ENCODE data around the gene DNAJC5G. TPM values are rescaled to one million over a fixed set of nuclear protein-coding genes. Genes with fewer than 3 reads are reported as not detected.
"Not testable (repeated sequence)": the region's sequence is repeated elsewhere in the genome, so short reads cannot be mapped to it uniquely, and the experiment has no call there.

DNAJC5G gene
- total RNA-seq, 2 experiments from 2014 or later: not detected

DNA sequence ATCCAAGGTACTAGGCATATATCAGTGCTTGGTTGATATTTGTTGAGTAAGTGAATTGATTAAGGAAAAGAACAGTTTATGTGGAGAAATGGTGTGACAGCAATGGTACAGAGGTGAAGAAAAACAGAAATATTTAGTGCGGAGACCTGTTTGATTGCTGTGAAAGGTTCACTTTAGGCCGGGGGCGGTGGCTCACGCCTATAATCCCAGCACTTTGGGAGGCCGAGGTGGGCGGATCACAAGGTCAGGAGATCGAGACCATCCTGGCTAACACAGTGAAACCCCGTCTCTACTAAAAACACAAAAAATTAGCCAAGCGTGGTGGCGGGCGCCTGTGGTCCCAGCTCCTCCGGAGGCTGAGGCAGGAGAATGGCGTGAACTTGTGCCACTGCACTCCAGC, 6.9 kb upstream of the DNAJC5G start:
- Mint-ChIP-seq H3K4me1 (ENCODE audit: low read depth) (peaks cover 27% of the 10 kb centered on the region), H3K27me3 (ENCODE audit: low read depth) (peaks cover 25% of the 10 kb centered on the region)
- DNase-seq; H3K36me3 Mint-ChIP-seq (ENCODE audit: low read depth); H3K9me3 Mint-ChIP-seq (ENCODE audit: insufficient read depth); H3K4me3 Mint-ChIP-seq; ATAC-seq; H3K27ac Mint-ChIP-seq; POLR2A ChIA-PET: not testable (repeated sequence)
- CTCF ChIA-PET: interaction anchor here (1.1 to 6.1 kb wide), 2 partner anchors 13 to 35 kb away, joined by 3 to 90 read pairs; partner anchors contain the start of gene TRIM54

DNA sequence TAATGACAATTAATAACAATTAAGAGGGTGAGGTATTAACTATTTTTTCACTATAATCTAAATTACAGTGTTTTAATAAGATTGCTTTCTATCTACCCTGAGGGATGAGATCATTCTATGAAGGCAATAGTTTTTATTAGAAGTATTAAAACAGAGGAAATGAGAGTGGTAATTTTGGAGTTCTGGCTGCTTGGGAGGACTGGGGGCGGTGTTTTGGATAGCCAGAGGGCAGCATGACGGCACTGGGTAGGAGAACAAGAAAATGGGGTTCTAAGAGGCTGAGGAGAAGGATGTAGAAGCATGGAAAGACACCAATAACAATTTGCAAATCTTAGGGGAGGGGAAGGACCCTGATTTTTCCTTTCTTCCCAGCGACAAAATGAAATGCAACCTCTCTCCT, 5.1 kb upstream of the DNAJC5G start:
- H3K27me3 Mint-ChIP-seq (ENCODE audit: low read depth): peaks cover 12% of the 10 kb centered on the region
- ATAC-seq: no peak
- H3K27ac Mint-ChIP-seq: no peak overlapping the region
- H3K9me3 Mint-ChIP-seq (ENCODE audit: insufficient read depth): no peaks in the 10 kb centered on the region
- peaks cover 14% of the 10 kb centered on the region for H3K4me1 Mint-ChIP-seq (ENCODE audit: low read depth)
- ChIA-PET POLR2A (no interaction called here), CTCF (interaction anchor here (1.3 to 4.9 kb wide), 2 partner anchors 11 to 22 kb away, joined by 4 to 44 read pairs; partner anchors contain the start of gene TRIM54)
- no peak overlapping the region for H3K4me3 Mint-ChIP-seq
- no peak for DNase-seq
- no peaks in the 10 kb centered on the region for H3K36me3 Mint-ChIP-seq (ENCODE audit: low read depth)

DNA sequence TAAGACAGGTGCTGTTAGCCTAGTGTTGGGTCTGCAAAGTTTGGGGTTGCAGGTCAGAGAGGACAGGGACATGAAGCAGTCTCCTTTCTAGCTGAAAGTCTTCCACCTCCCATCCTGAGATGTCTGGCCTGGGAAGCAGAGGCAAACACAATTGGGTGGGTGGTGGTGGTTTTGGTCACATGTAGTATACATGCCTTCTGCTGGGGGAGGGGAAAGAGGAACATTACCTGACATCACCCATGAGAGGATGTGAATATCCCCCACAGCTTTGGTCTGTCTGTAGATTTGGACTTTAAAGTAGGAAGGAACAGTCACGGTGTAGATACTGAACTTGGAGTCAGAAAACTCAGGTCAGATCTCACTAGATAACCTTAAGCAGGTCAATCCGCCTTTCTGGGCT, 4.6 kb upstream of the DNAJC5G start:
- H3K4me1 Mint-ChIP-seq (ENCODE audit: low read depth): peaks cover 9% of the 10 kb centered on the region
- no peak for ATAC-seq
- ChIA-PET POLR2A (no interaction called here), CTCF (interaction anchor here (1.0 to 4.9 kb wide), 3 partner anchors 11 to 33 kb away, joined by 3 to 44 read pairs (median 4); partner anchors contain the start of gene TRIM54)
- no peaks in the 10 kb centered on the region for H3K36me3 Mint-ChIP-seq (ENCODE audit: low read depth)
- peaks cover 12% of the 10 kb centered on the region for H3K27me3 Mint-ChIP-seq (ENCODE audit: low read depth)
- H3K27ac Mint-ChIP-seq: no peak overlapping the region
- no peak for DNase-seq
- no peak overlapping the region for H3K4me3 Mint-ChIP-seq
- H3K9me3 Mint-ChIP-seq (ENCODE audit: insufficient read depth): no peaks in the 10 kb centered on the region

DNA sequence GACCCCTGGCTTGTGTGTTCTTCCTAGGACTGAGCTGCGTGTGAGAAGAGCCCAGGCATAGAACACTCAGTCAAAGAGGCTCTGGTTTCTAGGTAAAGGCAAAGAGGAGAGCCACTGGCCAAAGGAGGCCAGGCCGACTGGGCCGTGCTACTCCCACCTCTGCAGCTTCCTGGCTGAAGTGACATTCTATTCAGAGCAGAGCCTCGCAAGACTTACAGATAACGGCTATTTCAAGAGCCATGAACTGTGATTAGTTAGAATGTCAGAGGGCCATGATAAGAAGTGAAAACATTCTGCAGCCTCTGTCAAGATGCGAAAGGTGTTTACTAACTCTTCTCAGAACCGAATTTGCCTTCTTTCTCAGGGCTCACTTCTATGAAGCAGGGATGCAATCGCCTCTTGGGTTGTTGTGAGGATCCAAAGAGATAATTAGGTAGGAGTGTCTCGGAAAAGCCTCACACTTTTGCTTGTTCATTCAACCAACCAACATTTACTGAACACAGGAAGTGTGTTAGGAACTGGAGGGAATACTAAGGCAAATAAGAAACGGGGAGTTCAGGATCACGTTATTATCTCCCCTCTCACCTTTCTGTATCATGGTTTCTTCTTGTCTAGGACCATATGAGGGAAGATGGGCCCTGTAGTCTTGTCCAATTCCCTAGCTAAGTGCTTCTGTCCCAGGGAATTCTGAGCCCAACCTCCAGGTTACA, 3.4 kb upstream of the DNAJC5G start:
- CTCF ChIA-PET: interaction anchor here (1.0 to 4.9 kb wide), 3 partner anchors 10 to 32 kb away, joined by 3 to 44 read pairs (median 7); partner anchors contain the start of gene TRIM54
- no peak overlapping the region for H3K4me3 Mint-ChIP-seq
- peaks cover 12% of the 10 kb centered on the region for H3K27me3 Mint-ChIP-seq (ENCODE audit: low read depth)
- DNase-seq (no peak), ATAC-seq (no peak)
- no peaks in the 10 kb centered on the region for H3K9me3 Mint-ChIP-seq (ENCODE audit: insufficient read depth)
- H3K4me1 Mint-ChIP-seq (ENCODE audit: low read depth): peaks cover 9% of the 10 kb centered on the region
- no peaks in the 10 kb centered on the region for H3K36me3 Mint-ChIP-seq (ENCODE audit: low read depth)
- POLR2A ChIA-PET: no interaction called here
- H3K27ac Mint-ChIP-seq: no peak overlapping the region

DNA sequence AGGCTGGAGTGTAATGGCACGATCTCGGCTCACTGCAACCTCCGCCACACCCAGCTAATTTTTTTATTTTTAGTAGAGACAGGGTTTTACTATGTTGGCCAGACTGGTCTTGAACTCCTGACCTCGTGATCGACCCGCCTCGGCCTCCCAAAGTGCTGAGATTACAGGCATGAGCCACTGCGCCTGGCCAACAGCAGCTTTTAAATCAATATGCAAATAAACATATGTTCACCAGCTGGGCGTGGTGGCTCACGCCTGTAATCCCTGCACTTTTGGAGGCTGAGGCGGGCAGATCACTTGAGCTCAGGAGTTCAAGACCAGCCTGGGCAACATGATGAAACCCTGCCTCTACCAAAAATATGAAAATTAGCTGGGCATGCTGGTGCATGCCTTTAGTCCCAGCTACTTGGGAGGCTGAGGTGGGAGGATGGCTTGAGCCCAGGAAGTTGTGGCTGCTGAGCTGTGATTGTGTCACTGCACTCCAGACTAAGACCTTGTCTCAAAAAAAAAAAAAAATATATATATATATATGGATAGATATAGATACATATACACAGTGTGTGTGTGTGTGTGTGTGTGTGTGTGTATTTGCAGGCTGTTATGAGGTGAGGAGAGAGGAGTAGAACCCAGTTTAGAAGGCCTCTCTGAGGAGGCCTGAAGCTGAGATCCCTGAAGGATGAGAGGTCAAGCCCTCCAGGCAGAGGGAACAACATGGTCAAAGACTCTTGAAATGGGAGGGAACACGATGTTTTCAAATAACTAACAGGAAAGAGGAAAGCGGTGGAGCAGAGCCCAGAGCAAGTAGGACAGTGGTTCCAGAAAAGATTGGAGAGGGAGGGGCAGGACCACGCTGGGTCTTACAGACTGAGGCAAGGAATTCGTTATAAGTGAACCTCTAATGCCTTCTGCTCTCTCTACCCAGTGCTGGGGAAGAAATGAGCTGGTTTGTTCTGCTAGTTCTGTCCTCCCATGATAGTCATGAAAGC, 2.4 kb upstream of the DNAJC5G start:
- H3K27ac Mint-ChIP-seq; DNase-seq; H3K36me3 Mint-ChIP-seq (ENCODE audit: low read depth); H3K9me3 Mint-ChIP-seq (ENCODE audit: insufficient read depth); H3K4me1 Mint-ChIP-seq (ENCODE audit: low read depth); ATAC-seq; H3K4me3 Mint-ChIP-seq: not testable (repeated sequence)
- CTCF ChIA-PET: interaction anchor here (1.0 to 4.9 kb wide), 4 partner anchors 8 to 311 kb away, joined by 4 to 44 read pairs (median 6); partner anchors contain the start of gene TRIM54
- POLR2A ChIA-PET: interaction anchor here (0.6 kb wide), 1 partner anchor 347 kb away, joined by 3 read pairs; no protein-coding TSS in a partner anchor
- H3K27me3 Mint-ChIP-seq (ENCODE audit: low read depth): peaks cover 15% of the 10 kb centered on the region

DNA sequence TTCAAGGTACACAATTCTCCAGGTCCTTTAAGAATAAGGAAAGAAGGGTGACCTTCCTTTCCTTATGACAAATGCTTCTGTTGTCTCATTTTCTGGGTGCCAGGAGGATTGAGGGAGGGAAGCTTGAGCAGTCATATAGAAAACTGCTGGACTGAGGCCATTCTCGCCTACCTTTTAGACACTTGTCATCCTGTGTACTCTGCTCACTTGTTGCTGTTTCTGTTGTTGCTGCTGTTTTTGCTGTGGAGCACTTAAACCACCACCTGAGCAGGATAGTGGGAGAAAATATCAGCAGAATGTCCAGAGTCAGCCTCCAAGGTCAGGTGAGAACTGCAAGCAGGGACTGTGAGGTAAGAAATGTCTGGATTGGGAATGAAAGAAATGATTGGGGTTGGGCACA, 2.8 kb downstream of the DNAJC5G start:
- Mint-ChIP-seq H3K27ac (no peak overlapping the region), H3K4me3 (no peak overlapping the region), H3K4me1 (ENCODE audit: low read depth) (peaks cover 8% of the 10 kb centered on the region), H3K9me3 (ENCODE audit: insufficient read depth) (no peaks in the 10 kb centered on the region), H3K27me3 (ENCODE audit: low read depth) (peaks cover 24% of the 10 kb centered on the region), H3K36me3 (ENCODE audit: low read depth) (no peaks in the 10 kb centered on the region)
- ChIA-PET CTCF (interaction anchor here (1.0 to 7.2 kb wide), 5 partner anchors 13 to 316 kb away, joined by 3 to 74 read pairs (median 26); no protein-coding TSS in a partner anchor), POLR2A (no interaction called here)
- ATAC-seq: no peak
- DNase-seq: no peak

DNA sequence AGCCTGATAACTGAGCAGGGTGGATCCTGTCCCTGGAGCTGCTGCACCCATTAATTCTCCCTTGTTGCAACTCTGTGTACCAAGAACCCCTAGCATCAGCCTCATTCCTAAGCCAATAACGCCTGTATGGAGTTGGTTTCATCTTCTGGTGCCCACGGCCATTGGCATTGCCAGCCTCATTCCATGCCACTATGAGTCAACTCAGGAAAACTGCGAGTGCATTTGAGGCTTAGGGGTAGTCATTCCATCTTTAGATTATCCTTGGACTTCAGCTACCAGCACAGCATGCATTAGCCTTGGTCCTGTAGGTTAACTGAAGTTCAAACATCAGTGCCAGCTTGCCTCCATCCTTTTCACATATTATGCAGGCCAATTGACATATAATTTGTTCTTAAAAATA, 5.6 kb downstream of the DNAJC5G start:
- ATAC-seq (no peak), DNase-seq (no peak)
- ChIA-PET CTCF (interaction anchor here (0.9 to 7.2 kb wide), 18 partner anchors 9 to 435 kb away, joined by 3 to 90 read pairs (median 10); partner anchors contain the start of genes MAPRE3, MPV17, PREB and SLC30A3), POLR2A (no interaction called here)
- Mint-ChIP-seq H3K4me1 (ENCODE audit: low read depth) (peaks cover 6% of the 10 kb centered on the region), H3K4me3 (no peak overlapping the region), H3K9me3 (ENCODE audit: insufficient read depth) (no peaks in the 10 kb centered on the region), H3K36me3 (ENCODE audit: low read depth) (no peaks in the 10 kb centered on the region), H3K27ac (no peak overlapping the region), H3K27me3 (ENCODE audit: low read depth) (peaks cover 35% of the 10 kb centered on the region)

DNA sequence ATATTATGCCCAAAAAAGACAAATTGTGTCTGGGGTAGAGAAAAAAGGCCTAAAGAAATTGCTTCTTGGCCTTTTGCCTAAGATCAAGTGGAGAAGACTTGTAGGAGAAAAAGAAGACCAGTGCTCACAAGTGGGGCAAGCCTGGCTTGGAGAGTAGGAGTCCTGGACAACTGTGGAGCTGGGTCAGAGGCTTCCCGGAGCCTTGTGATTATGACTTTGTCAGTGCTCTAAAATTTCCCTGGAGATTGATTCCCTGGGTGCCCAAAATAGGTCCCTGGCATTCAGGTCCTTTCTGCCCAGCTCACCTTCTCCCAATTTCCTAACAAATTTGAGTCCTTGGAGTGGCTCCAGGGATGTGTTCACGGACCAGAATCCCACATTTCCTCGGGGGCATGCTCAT, 6.2 kb downstream of the DNAJC5G start:
- no peak for DNase-seq
- H3K27ac Mint-ChIP-seq: no peak overlapping the region
- ChIA-PET POLR2A (no interaction called here), CTCF (interaction anchor here (0.9 to 7.2 kb wide), 12 partner anchors 9 to 435 kb away, joined by 3 to 90 read pairs (median 18); partner anchors contain the start of genes MAPRE3, PREB and SLC30A3)
- peaks cover 6% of the 10 kb centered on the region for H3K4me1 Mint-ChIP-seq (ENCODE audit: low read depth)
- no peaks in the 10 kb centered on the region for H3K9me3 Mint-ChIP-seq (ENCODE audit: insufficient read depth)
- no peak overlapping the region for H3K4me3 Mint-ChIP-seq
- ATAC-seq: no peak
- H3K27me3 Mint-ChIP-seq (ENCODE audit: low read depth): peaks cover 40% of the 10 kb centered on the region
- H3K36me3 Mint-ChIP-seq (ENCODE audit: low read depth): no peaks in the 10 kb centered on the region

DNA sequence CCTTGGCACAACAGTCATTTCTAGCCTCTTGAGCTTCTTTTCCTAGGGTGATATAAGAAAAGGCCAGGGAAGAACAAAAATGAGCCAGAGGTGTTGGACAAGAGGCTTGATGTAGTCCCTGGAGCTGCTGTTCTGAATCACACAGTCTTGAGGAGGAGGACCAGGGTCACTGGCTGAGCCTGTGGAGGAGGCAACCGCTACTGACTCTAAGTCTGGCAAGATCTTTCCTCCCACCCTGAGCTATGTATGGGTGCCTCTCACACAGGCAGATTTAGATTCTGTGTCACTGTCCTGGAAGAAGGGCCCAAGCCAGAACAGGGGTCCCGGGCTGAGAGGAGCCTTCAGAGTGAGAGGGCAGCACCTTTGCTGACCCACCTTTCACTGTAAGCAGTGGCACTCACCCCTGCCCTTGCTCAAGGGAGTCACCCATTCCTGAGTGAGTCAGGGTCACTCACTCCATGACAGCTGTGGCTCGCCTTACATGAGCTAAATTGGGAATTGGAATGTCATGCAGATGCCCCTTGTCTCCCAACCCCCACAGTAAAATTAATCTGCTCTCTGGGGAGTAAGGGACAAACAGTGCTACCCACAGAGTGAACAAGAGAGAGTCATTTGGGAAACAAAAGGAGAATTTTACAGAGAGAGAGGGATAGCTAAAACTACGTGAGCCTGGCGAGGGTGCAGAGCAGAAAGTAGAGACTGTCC, 6.8 kb downstream of the DNAJC5G start, which contains the start of gene TRIM54:
Gene TRIM54, plus strand, starts transcription at position 575 of the 705 bp plus-strand sequence. CDS start 303 bp downstream, outside the sequence.
- no peaks in the 10 kb centered on the region for H3K36me3 Mint-ChIP-seq (ENCODE audit: low read depth)

DNA sequence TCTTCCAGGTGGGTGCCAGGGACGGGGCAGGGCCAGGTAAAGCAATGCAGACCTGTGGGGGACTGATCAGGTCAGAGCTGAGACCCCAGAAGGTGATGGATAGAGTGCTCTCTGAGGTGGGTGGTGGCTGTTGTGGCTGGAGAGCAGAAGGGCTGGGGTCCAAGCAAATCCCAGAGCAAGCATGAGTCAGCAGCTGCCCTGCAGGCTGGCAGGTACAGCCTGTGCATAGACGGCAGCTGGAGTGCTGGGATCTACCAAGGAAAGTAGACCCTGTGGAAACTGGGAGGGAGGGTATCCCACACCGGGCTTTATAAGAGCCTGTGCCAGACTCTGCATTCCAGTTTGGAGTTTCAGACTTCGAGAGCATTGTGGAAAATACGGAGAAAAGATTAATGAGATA, 7.7 kb downstream of the DNAJC5G start:
- H3K4me1 Mint-ChIP-seq (ENCODE audit: low read depth): peaks cover 6% of the 10 kb centered on the region
- H3K36me3 Mint-ChIP-seq (ENCODE audit: low read depth): no peaks in the 10 kb centered on the region
- DNase-seq: no peak
- no peak overlapping the region for H3K27ac Mint-ChIP-seq
- H3K27me3 Mint-ChIP-seq (ENCODE audit: low read depth): peaks cover 44% of the 10 kb centered on the region
- no peaks in the 10 kb centered on the region for H3K9me3 Mint-ChIP-seq (ENCODE audit: insufficient read depth)
- H3K4me3 Mint-ChIP-seq: no peak overlapping the region
- ChIA-PET POLR2A (interaction anchor here (0.6 kb wide), 1 partner anchor 113 kb away, joined by 4 read pairs; no protein-coding TSS in a partner anchor), CTCF (interaction anchor here (2.5 to 7.2 kb wide), 8 partner anchors 8 to 321 kb away, joined by 10 to 90 read pairs (median 52); partner anchors contain the start of gene SLC30A3)
- no peak for ATAC-seq

More for the DNA sequence above, 6.8 kb downstream of the DNAJC5G start, which contains the start of gene TRIM54:
- ChIA-PET POLR2A (interaction anchor here (0.6 kb wide), 1 partner anchor 112 kb away, joined by 4 read pairs; no protein-coding TSS in a partner anchor), CTCF (interaction anchor here (0.9 to 7.2 kb wide), 11 partner anchors 9 to 320 kb away, joined by 3 to 90 read pairs (median 24); partner anchors contain the start of genes MAPRE3, PREB and SLC30A3)
- ATAC-seq (no peak), DNase-seq (no peak)
- Mint-ChIP-seq H3K27me3 (ENCODE audit: low read depth) (peaks cover 45% of the 10 kb centered on the region), H3K9me3 (ENCODE audit: insufficient read depth) (no peaks in the 10 kb centered on the region), H3K4me1 (ENCODE audit: low read depth) (peaks cover 6% of the 10 kb centered on the region), H3K27ac (no peak within 1 kb of the TSS), H3K4me3 (no peak within 1 kb of the TSS)

DNA sequence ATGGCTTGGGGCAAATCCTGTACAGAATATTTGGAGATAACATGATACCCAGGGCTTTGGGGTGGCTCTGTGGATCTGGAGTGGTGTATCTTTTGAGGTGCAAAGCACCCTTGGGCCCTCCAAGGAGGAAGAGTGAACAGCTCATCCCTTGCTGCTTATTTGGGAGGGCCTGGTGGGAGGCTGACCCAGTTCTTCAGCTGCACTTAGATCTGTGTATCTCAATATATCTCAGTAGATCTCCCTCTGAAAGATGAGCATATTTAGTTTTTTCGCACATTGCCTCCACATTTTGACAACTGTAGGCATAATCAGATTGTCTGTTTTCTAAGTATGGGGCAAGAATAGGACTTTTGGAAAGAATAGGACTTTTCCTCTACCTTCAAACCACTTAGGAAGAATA, 9.8 kb downstream of the DNAJC5G start:
- no peak for DNase-seq
- CTCF ChIA-PET: interaction anchor here (7.2 kb wide), 1 partner anchor 17 kb away, joined by 74 read pairs; no protein-coding TSS in a partner anchor
- H3K9me3 Mint-ChIP-seq (ENCODE audit: insufficient read depth): no peaks in the 10 kb centered on the region

More for the DNA sequence above, 9.8 kb downstream of the DNAJC5G start:
- H3K4me3 Mint-ChIP-seq: no peak overlapping the region
- POLR2A ChIA-PET: no interaction called here
- peaks cover 46% of the 10 kb centered on the region for H3K27me3 Mint-ChIP-seq (ENCODE audit: low read depth)
- no peaks in the 10 kb centered on the region for H3K36me3 Mint-ChIP-seq (ENCODE audit: low read depth)
- ATAC-seq: no peak
- no peak overlapping the region for H3K27ac Mint-ChIP-seq
- H3K4me1 Mint-ChIP-seq (ENCODE audit: low read depth): peaks cover under 1% of the 10 kb centered on the region

Measured in activated CD8-positive, alpha-beta T cell treated with anti-CD3 and anti-CD28 coated beads, Interleukin-2, amount 10 ng/mL, durations not matched to agents 7 days and 5 days (primary cell).